IMR-90 (cell line): ENCODE data around the gene HSD17B11. TPM values are rescaled to one million over a fixed set of nuclear protein-coding genes. Genes with fewer than 3 reads are reported as not detected.

Experiments
- ATAC-seq: fragments of 200-7000 bp; cut with Tn5 transposase; 2 replicates; pipeline ENCODE4 v1.9.1; 2020; ENCODE audit warnings: low read depth, mild to moderate bottlenecking, moderate library complexity
- BruUV-seq: library from RNA; stranded (reverse); fragments of 400-500 nt; replicated peaks from 2 replicates; lab custom pipeline; 2021; lab: Mats Ljungman, UMichigan
- CTCF ChIA-PET: fragments of 300-600 bp; formaldehyde crosslinking; extraction: SDS; loops from one replicate; lab custom pipeline; 2021; ENCODE audit warnings: antibody characterized with exemption; lab: Yijun Ruan, JAX
- POLR2A ChIA-PET: fragments of 300-600 bp; sonication (Branson Sonifier 250); formaldehyde crosslinking; loops from one replicate; lab custom pipeline; 2022; ENCODE audit warnings: antibody characterized with exemption; ENCODE audit not compliant: unreplicated experiment; lab: Charles Lee
- DNase-seq: peaks from one replicate; pipeline ENCODE4 v3.0.0; 2013
- H2AFZ ChIP-seq: replicated peaks from 2 replicates; pipeline ENCODE3; 2013; ENCODE audit warnings: low read length, mild to moderate bottlenecking; ENCODE audit not compliant: poor library complexity
- H2AK5ac ChIP-seq: 2 replicates; pipeline ENCODE4 v1.6.1; 2013; ENCODE audit warnings: low read depth, low read length, inconsistent platforms
- H2AK9ac ChIP-seq: replicated peaks from 2 replicates; pipeline ENCODE3; 2013; ENCODE audit warnings: mild to moderate bottlenecking, low read depth, low read length, moderate library complexity; ENCODE audit not compliant: poor library complexity
- H2BK120ac ChIP-seq: 2 replicates; pipeline ENCODE4 v1.6.1; 2013; ENCODE audit warnings: low read depth, low read length, inconsistent platforms
- H2BK15ac ChIP-seq: 3 replicates; pipeline ENCODE4 v1.6.1; 2013; ENCODE audit warnings: low read depth, low read length, inconsistent platforms
- H2BK20ac ChIP-seq: 2 replicates; pipeline ENCODE4 v1.6.1; 2013; ENCODE audit warnings: low read depth, mild to moderate bottlenecking, inconsistent platforms, low read length, moderate library complexity
- H2BK5ac ChIP-seq: 2 replicates; pipeline ENCODE4 v1.6.1; 2013; ENCODE audit warnings: mild to moderate bottlenecking, low read depth, low read length, inconsistent platforms; ENCODE audit not compliant: poor library complexity, severe bottlenecking
- H3K14ac ChIP-seq: replicated peaks from 2 replicates; pipeline ENCODE4 v1.6.1; 2013; ENCODE audit warnings: low read depth, low read length, inconsistent platforms
- H3K18ac ChIP-seq: 2 replicates; pipeline ENCODE4 v1.6.1; 2013; ENCODE audit warnings: low read depth, low read length, control low read depth
- H3K23ac ChIP-seq: 2 replicates; pipeline ENCODE4 v1.6.1; 2013; ENCODE audit warnings: low read depth, low read length, inconsistent platforms
- H3K27ac ChIP-seq: 2 replicates; pipeline ENCODE4 v1.5.1; 2013; ENCODE audit warnings: mild to moderate bottlenecking, control low read depth, low read length; ENCODE audit not compliant: insufficient read depth
- H3K27me3 ChIP-seq: 2 replicates; pipeline ENCODE4 v1.6.1; 2013; ENCODE audit warnings: low read length; ENCODE audit not compliant: control insufficient read depth, insufficient read depth
- H3K36me3 ChIP-seq: 2 replicates; pipeline ENCODE4 v1.6.1; 2013; ENCODE audit warnings: low read length, mixed read lengths; ENCODE audit not compliant: control insufficient read depth, insufficient read depth
- H3K4ac ChIP-seq: 2 replicates; pipeline ENCODE4 v1.6.1; 2013; ENCODE audit warnings: low read depth, low read length, inconsistent platforms
- H3K4me1 ChIP-seq: 2 replicates; pipeline ENCODE4 v1.6.1; 2013; ENCODE audit warnings: low read length, mixed read lengths; ENCODE audit not compliant: control insufficient read depth, insufficient read depth
- H3K4me2 ChIP-seq: 2 replicates; pipeline ENCODE4 v1.6.1; 2013; ENCODE audit warnings: low read depth, mild to moderate bottlenecking, control low read depth, low read length, moderate library complexity
- H3K4me3 ChIP-seq: 2 replicates; pipeline ENCODE4 v1.5.1; 2013; ENCODE audit warnings: low read depth, mild to moderate bottlenecking, control low read depth, low read length, moderate library complexity; ENCODE audit not compliant: insufficient read depth
- H3K56ac ChIP-seq: 2 replicates; pipeline ENCODE4 v1.6.1; 2013; ENCODE audit warnings: low read length, inconsistent platforms; ENCODE audit not compliant: insufficient read depth; ENCODE audit errors: extremely low read depth
- H3K79me1 ChIP-seq, 2 experiments: 2 replicates each; pipeline ENCODE4 v1.6.1; 2013; ENCODE audit warnings: low read length in 2 of 2, inconsistent platforms in 1 of 2, low read depth in 1 of 2
- H3K9ac ChIP-seq: 2 replicates; pipeline ENCODE4 v1.6.1; 2013; ENCODE audit warnings: low read depth, low read length, control low read depth
- H3K9me1 ChIP-seq: 2 replicates; pipeline ENCODE4 v1.6.1; 2013; ENCODE audit warnings: low read length, inconsistent platforms; ENCODE audit not compliant: insufficient read depth
- H3K9me3 ChIP-seq: 2 replicates; pipeline ENCODE4 v1.6.1; 2013; ENCODE audit warnings: low read length; ENCODE audit not compliant: control insufficient read depth, insufficient read depth
- H4K20me1 ChIP-seq: 2 replicates; pipeline ENCODE4 v1.6.1; 2013; ENCODE audit warnings: low read length, inconsistent platforms; ENCODE audit not compliant: insufficient read depth
- H4K5ac ChIP-seq: 2 replicates; pipeline ENCODE4 v1.6.1; 2013; ENCODE audit warnings: mild to moderate bottlenecking, low read depth, low read length, control low read depth
- H4K8ac ChIP-seq, 2 experiments: 2 replicates each; pipeline ENCODE4 v1.6.1; 2013; ENCODE audit warnings: low read depth in 2 of 2, low read length in 2 of 2, control low read depth in 1 of 2, inconsistent platforms in 1 of 2
- H4K91ac ChIP-seq: 2 replicates; pipeline ENCODE4 v1.6.1; 2013; ENCODE audit warnings: low read depth, low read length, inconsistent platforms; ENCODE audit not compliant: insufficient read depth
- POLR2A ChIP-seq: IDR thresholded peaks from 2 replicates; pipeline ENCODE4 v1.6.1; 2012; ENCODE audit warnings: mild to moderate bottlenecking, low read depth, low read length
- WGBS, 2 experiments: methylation state at CpG; one replicate each; pipeline versions ENCODE4 v1.1.5 to v1.1.7; 2013; ENCODE audit warnings: missing lambda C conversion rate in 2 of 2; ENCODE audit not compliant: insufficient read length in 1 of 2; ENCODE audit errors: extremely low coverage in 2 of 2; 5-methylcytosine and 5-hydroxymethylcytosine counted together
- dilution Hi-C: fragments of 300-500 bp; cut with HindIII; formaldehyde crosslinking; loops from one replicate; pipeline ENCODE4 v1.14.3; 2018; ENCODE audit warnings: low sequenced_read_pairs; ENCODE audit not compliant: unreplicated experiment
- in situ Hi-C: fragments of 300-500 bp; cut with MboI; formaldehyde crosslinking; loops from 3 replicates; pipeline ENCODE4 v1.14.3; 2019; ENCODE audit warnings: low sequenced_read_pairs, inconsistent platforms, mixed read lengths
- intact Hi-C: fragments of 100-400 bp; cut with micrococcal nuclease; formaldehyde crosslinking; loops from 2 replicates; pipeline ENCODE4 v1.10.0; 2022
- microRNA-seq, 2 experiments: library from miRNA; stranded (forward) in 1 of 2; unstranded in 1 of 2; fragments of 10-50 nt in 1 of 2; fragments of <30 nt in 1 of 2; gene quantifications in 1 of 2; microRNA quantifications in 1 of 2; one replicate each; pipeline versions ENCODE3 to v1.1.0; 2013 to 2020; ENCODE audit not compliant: insufficient read depth in 1 of 2, insufficient read length in 1 of 2, unreplicated experiment in 1 of 2
- polyA plus RNA-seq, 3 experiments: library from polyadenylated mRNA; depleted of rRNA; stranded (reverse); fragments of >200 nt; gene quantifications; 2 replicates each; pipeline ENCODE4 v1.2.3, GENCODE V29; 2012; ENCODE audit warnings: low replicate concordance in 1 of 3
- small RNA-seq, 5 experiments: library from RNA; depleted of rRNA; stranded (forward); fragments of <200 nt; gene quantifications; one replicate each; pipeline ENCODE3, GENCODE V24; 2012
- total RNA-seq: library from RNA; depleted of rRNA; stranded (reverse); fragments of >200 nt; gene quantifications from 2 replicates; pipeline ENCODE4 v1.2.3, GENCODE V29; 2012; rRNA removed

Gene HSD17B11
- total and polyA plus RNA-seq, 2 of the 4 experiments (the other 2 are of a cell fraction), result 11.3 to 12.0 TPM

DNA sequence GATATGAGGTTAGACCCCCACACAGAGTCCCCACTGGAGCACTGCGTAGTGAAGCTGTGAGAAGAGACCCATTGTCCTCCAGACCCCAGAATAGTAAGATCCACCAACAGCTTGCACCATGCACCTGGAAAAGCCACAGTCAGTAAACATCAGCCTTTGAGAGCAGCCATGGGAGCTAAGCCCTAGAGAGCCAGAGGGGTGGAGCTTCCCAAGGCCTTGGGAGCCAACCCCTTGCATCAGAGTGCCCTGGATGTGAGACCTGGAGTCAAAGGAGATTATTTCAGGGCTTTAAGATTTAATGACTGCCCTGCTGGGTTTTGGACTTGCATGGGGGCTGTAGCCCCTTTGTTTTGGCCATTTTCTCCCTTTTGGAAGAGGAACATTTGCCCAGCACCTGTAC is 104.0 kb downstream of the HSD17B11 start:
- H2AK5ac ChIP-seq, result no peak overlapping the region
- H2AFZ ChIP-seq, result no peak overlapping the region
- no peak overlapping the region for H3K23ac ChIP-seq
- no peak overlapping the region for H2BK20ac ChIP-seq
- H3K14ac ChIP-seq, result no peak overlapping the region
- no peaks in the 10 kb centered on the region for H3K9me1 ChIP-seq
- WGBS, 2 experiments, result no CpG with 5 or more reads among the region's 1 CpG
- no peaks in the 10 kb centered on the region for H3K27me3 ChIP-seq
- H3K36me3 ChIP-seq, result no peaks in the 10 kb centered on the region
- intact Hi-C loops, result no loop called here
- H3K79me1 ChIP-seq, result no peaks in the 10 kb centered on the region
- dilution Hi-C loops, result no loop called here
- H2AK9ac ChIP-seq, result no peak overlapping the region
- H3K9ac ChIP-seq, result no peak overlapping the region
- H2BK120ac ChIP-seq, result no peak overlapping the region
- H4K8ac ChIP-seq, result no peak overlapping the region
- H3K4me1 ChIP-seq, result no peaks in the 10 kb centered on the region
- no peak overlapping the region for H2BK5ac ChIP-seq
- in situ Hi-C loops, result no loop called here
- BruUV-seq, result no TSS peak
- DNase-seq (no peak), ATAC-seq (no peak)
- no peak overlapping the region for H4K91ac ChIP-seq
- no peak overlapping the region for H2BK15ac ChIP-seq
- H3K18ac ChIP-seq, result no peak overlapping the region
- no peak for TF ChIP-seq POLR2A
- H3K4me3 ChIP-seq, result no peak overlapping the region
- no peak overlapping the region for H3K4ac ChIP-seq
- POLR2A ChIA-PET, result no interaction called here
- H3K27ac ChIP-seq, result no peak overlapping the region
- H3K9me3 ChIP-seq, result peaks cover 4% of the 10 kb centered on the region; the same call in 1 of the 2 replicates
- CTCF ChIA-PET, result no interaction called here
- no peak overlapping the region for H4K5ac ChIP-seq
- no peak overlapping the region for H3K4me2 ChIP-seq
- no peak overlapping the region for H3K56ac ChIP-seq
- H4K20me1 ChIP-seq, result no peaks in the 10 kb centered on the region

Small RNA genes within 50 kb of the gene (microRNA-seq; reads per million reads assigned to microRNA genes)
- 0 reads per million in 2 experiments for gene MIR5705 (ENCODE audit: insufficient read depth in 1 of 2, insufficient read length in 1 of 2, unreplicated experiment in 1 of 2)
- not detected for gene RN7SL681P (ENCODE audit: insufficient read depth, insufficient read length)

Small RNA genes within 50 kb of the gene (small RNA-seq; reads per million reads assigned to genes)
- gene MIR5705, result 0 reads per million in 5 experiments
- 0 reads per million in 5 experiments for gene RN7SL681P

Other genes starting within 250 kb of the HSD17B11 start
- 9.5 and 18.6 TPM in 2 replicates for gene KLHL8, start 170.6 kb downstream of the HSD17B11 start, total RNA-seq
- gene KLHL8, start 170.6 kb downstream of the HSD17B11 start, polyA plus RNA-seq (2012; rRNA removed), result 2.3 and 3.1 TPM in 2 replicates
- under 0.01 TPM in 1 of 2 replicates, not detected in the other for gene HSD17B13, start 68.3 kb downstream of the HSD17B11 start, total RNA-seq
- gene HSD17B13, start 68.3 kb downstream of the HSD17B11 start, polyA plus RNA-seq (2012; rRNA removed), result not detected in 2 replicates
- 10.0 and 14.2 TPM in 2 replicates for gene NUDT9, start 31.4 kb upstream of the HSD17B11 start, total RNA-seq
- gene NUDT9, start 31.4 kb upstream of the HSD17B11 start, polyA plus RNA-seq (2012; rRNA removed), result 19.3 and 23.5 TPM in 2 replicates
- not detected in 2 replicates for gene SPARCL1, start 138.2 kb upstream of the HSD17B11 start, total RNA-seq
- gene SPARCL1, start 138.2 kb upstream of the HSD17B11 start, polyA plus RNA-seq (2012; rRNA removed), result not detected in 2 replicates
- not detected in 2 replicates for gene DSPP, start 217.3 kb upstream of the HSD17B11 start, total RNA-seq
- gene DSPP, start 217.3 kb upstream of the HSD17B11 start, polyA plus RNA-seq (2012; rRNA removed), result not detected in 2 replicates